HepG2 (cell line): ENCODE data around the gene ZNF541. TPM values are rescaled to one million over a fixed set of nuclear protein-coding genes. Genes with fewer than 3 reads are reported as not detected.

Experiments
- ATAC-seq: fragments of 200-7000 bp; cut with Tn5 transposase; 3 replicates; pipeline ENCODE4 v1.9.1; 2020; ENCODE audit warnings: mild to moderate bottlenecking, moderate library complexity
- BruUV-seq: library from RNA; stranded (reverse); fragments of 400-500 nt; replicated peaks from 2 replicates; lab custom pipeline; 2021; lab: Mats Ljungman, UMichigan
- CTCF ChIA-PET: fragments of 300-600 bp; formaldehyde crosslinking; extraction: SDS; loops from one replicate; lab custom pipeline; 2021; ENCODE audit warnings: low total read pairs, inconsistent platforms, low intra/inter-chr PET ratio; lab: Yijun Ruan, JAX
- POLR2A ChIA-PET: fragments of 350-600 bp; sonication (Branson Sonifier 250); formaldehyde crosslinking; loops from one replicate; lab custom pipeline; 2020; ENCODE audit warnings: antibody characterized with exemption, inconsistent platforms; lab: Yijun Ruan, JAX
- DNase-seq: peaks from one replicate; pipeline ENCODE4 v3.0.0-alpha.2; 2015; ENCODE audit warnings: low spot score
- FAIRE-seq: peaks from 3 replicates; lab custom pipeline; 2011; peaks lifted over from hg19 to GRCh38; lab: Jason Lieb, UNC
- H2AFZ ChIP-seq: one replicate; pipeline ENCODE4 v1.6.1; 2011; ENCODE audit warnings: low read length, inconsistent platforms
- H3K27ac ChIP-seq: fragments of 300-600 bp; 3 replicates; pipeline ENCODE4 v1.8.0; 2011; ENCODE audit warnings: mixed run types, mild to moderate bottlenecking, mixed read lengths, low read length, inconsistent platforms; ENCODE audit not compliant: insufficient read depth; ENCODE audit errors: extremely low read length
- H3K27me3 ChIP-seq, 2 experiments: fragments of 200-600 bp in 1 of 2; 2 replicates in 1 of 2; 3 replicates in 1 of 2; pipeline versions ENCODE4 v1.6.0 to v1.8.0; 2011; ENCODE audit warnings: low read length in 2 of 2, mild to moderate bottlenecking in 2 of 2, moderate library complexity in 2 of 2, inconsistent platforms in 1 of 2; ENCODE audit not compliant: insufficient read depth in 2 of 2, control insufficient read depth in 1 of 2
- H3K36me3 ChIP-seq, 2 experiments: fragments of 200-600 bp in 1 of 2; replicated peaks in 1 of 2; 2 replicates in 1 of 2; 3 replicates in 1 of 2; pipeline versions ENCODE4 v1.5.1 to v1.8.0; 2011; ENCODE audit warnings: low read length in 2 of 2, inconsistent platforms in 1 of 2; ENCODE audit not compliant: insufficient read depth in 2 of 2, control insufficient read depth in 1 of 2
- H3K4me1 ChIP-seq: 2 replicates; pipeline ENCODE4 v1.5.1; 2012; ENCODE audit warnings: low read length, inconsistent platforms; ENCODE audit not compliant: insufficient read depth
- H3K4me2 ChIP-seq: 2 replicates; pipeline ENCODE4 v1.6.0; 2011; ENCODE audit warnings: low read depth, low read length, inconsistent platforms
- H3K4me3 ChIP-seq, 3 experiments: fragments of 200-600 bp in 1 of 3; sonication (generic), shearing (Covaris generic) in 1 of 3; replicated peaks in 1 of 3; 2 replicates each; pipeline ENCODE4 v1.5.1; 2011 to 2016; ENCODE audit warnings: low read length in 3 of 3, inconsistent platforms in 2 of 3, low read depth in 2 of 3, mild to moderate bottlenecking in 2 of 3, control low read depth in 1 of 3, mixed read lengths in 1 of 3; ENCODE audit not compliant: insufficient read depth in 1 of 3
- H3K79me2 ChIP-seq: one replicate; pipeline ENCODE4 v1.6.1; 2011; ENCODE audit warnings: low read length, inconsistent platforms; ENCODE audit not compliant: insufficient read depth
- H3K9ac ChIP-seq: 2 replicates; pipeline ENCODE4 v1.6.0; 2011; ENCODE audit warnings: mild to moderate bottlenecking, low read depth, low read length, inconsistent platforms; ENCODE audit not compliant: insufficient read depth
- H3K9me3 ChIP-seq: 2 replicates; pipeline ENCODE4 v1.5.1; 2012; ENCODE audit warnings: mild to moderate bottlenecking, low read length
- H4K20me1 ChIP-seq: 2 replicates; pipeline ENCODE4 v1.6.0; 2011; ENCODE audit warnings: inconsistent platforms, mild to moderate bottlenecking, low read length, moderate library complexity; ENCODE audit not compliant: insufficient read depth
- PCBP2 ChIP-seq: fragments of 200-400 bp; formaldehyde crosslinking; optimal IDR thresholded peaks from 2 replicates; pipeline ENCODE3; 2018; ENCODE audit warnings: low read length, low read depth; ENCODE audit not compliant: poor library complexity, severe bottlenecking
- RBM39 ChIP-seq: fragments of 200-400 bp; formaldehyde crosslinking; IDR thresholded peaks from one replicate; pipeline ENCODE4 v1.6.1; 2018; ENCODE audit warnings: antibody characterized with exemption, mild to moderate bottlenecking, low read depth, low read length; ENCODE audit not compliant: poor library complexity, severe bottlenecking
- YY1 ChIP-seq: IDR thresholded peaks from 2 replicates; pipeline ENCODE4 v1.6.1; 2011; ENCODE audit warnings: low read length, low read depth, moderate library complexity, mild to moderate bottlenecking; ENCODE audit not compliant: insufficient read depth, insufficient replicate concordance
- ZNF331 ChIP-seq: sonication (generic); formaldehyde crosslinking; IDR thresholded peaks from 2 replicates; pipeline ENCODE4 v1.4.0; 2020; ENCODE audit warnings: missing genetic modification reagents
- WGBS: methylation state at CpG from one replicate; pipeline ENCODE4 v1.1.6; 2017; ENCODE audit warnings: low lambda C conversion rate; 5-methylcytosine and 5-hydroxymethylcytosine counted together
- in situ Hi-C: cut with HindIII; loops from 2 replicates; pipeline ENCODE4 v1.10.0; 2017; ENCODE audit warnings: low pct_unique_long_range_greater_than_20kb; ENCODE audit not compliant: extremely low pct_ligation_motif_present
- intact Hi-C: fragments of 100-400 bp; cut with micrococcal nuclease; formaldehyde crosslinking; loops from one replicate; pipeline ENCODE4 v1.10.0; 2022; ENCODE audit not compliant: unreplicated experiment
- polyA plus RNA-seq, 8 experiments: library from polyadenylated mRNA; depleted of rRNA in 3 of 8; stranded (reverse) in 7 of 8; unstranded in 1 of 8; fragments of >200 nt; fragmentation: Illumina TruSeq in 4 of 8; extraction: Trizol in 4 of 8; gene quantifications; 2 replicates each; pipeline versions ENCODE4 v1.2.1 to v1.2.3, GENCODE V29; 2011 to 2016; ENCODE audit warnings: low read depth in 4 of 8, missing spikeins in 1 of 8, mixed read lengths in 1 of 8; ENCODE audit not compliant: insufficient read depth in 1 of 8
- total RNA-seq, 5 experiments: library from RNA; depleted of rRNA; stranded (reverse); fragments of >200 nt; fragmentation: Illumina TruSeq; extraction: Trizol; gene quantifications; 2 replicates each; pipeline ENCODE4 v1.2.3, GENCODE V29; 2016; ENCODE audit warnings: low read depth in 1 of 5
- TF ChIP-seq, protein P1 (sequence below): sonication (generic); formaldehyde crosslinking; IDR thresholded peaks from 2 replicates; pipeline ENCODE4 v1.4.0; 2020; ENCODE audit warnings: low read depth, mild to moderate bottlenecking, missing genetic modification reagents
- TF ChIP-seq, protein P2 (sequence below): sonication (generic); formaldehyde crosslinking; IDR thresholded peaks from 2 replicates; pipeline ENCODE4 v1.4.0; 2020; ENCODE audit warnings: missing genetic modification reagents
- TF ChIP-seq, protein P3 (sequence below): sonication (generic); formaldehyde crosslinking; IDR thresholded peaks from 2 replicates; pipeline ENCODE4 v1.8.0; 2022; ENCODE audit warnings: low read depth, missing genetic modification reagents
- TF ChIP-seq, protein P4 (sequence below), 2 experiments: sonication (generic) in 1 of 2; formaldehyde crosslinking in 1 of 2; IDR thresholded peaks; 2 replicates each; pipeline versions ENCODE4 v1.4.0 to v1.6.1; 2016 to 2020; ENCODE audit warnings: borderline replicate concordance in 1 of 2, low read depth in 1 of 2, mild to moderate bottlenecking in 1 of 2, missing genetic modification reagents in 1 of 2
- TF ChIP-seq, protein P5 (sequence below): IDR thresholded peaks from 2 replicates; pipeline ENCODE4 v1.6.1; 2012; ENCODE audit warnings: inconsistent platforms
- TF ChIP-seq, protein P6 (sequence below): sonication (generic); formaldehyde crosslinking; IDR thresholded peaks from 2 replicates; pipeline ENCODE4 v1.4.0; 2020; ENCODE audit warnings: missing genetic modification reagents
- TF ChIP-seq, protein P7 (sequence below): sonication (generic); formaldehyde crosslinking; IDR thresholded peaks from 2 replicates; pipeline ENCODE4 v1.4.0; 2020; ENCODE audit warnings: mild to moderate bottlenecking, missing genetic modification reagents

ZNF541 gene
- total and polyA plus RNA-seq, 2 of the 13 experiments (the other 11 are each of a cell fraction or from before 2014, with no cell fraction given) = 0.03 to 0.04 TPM

DNA sequence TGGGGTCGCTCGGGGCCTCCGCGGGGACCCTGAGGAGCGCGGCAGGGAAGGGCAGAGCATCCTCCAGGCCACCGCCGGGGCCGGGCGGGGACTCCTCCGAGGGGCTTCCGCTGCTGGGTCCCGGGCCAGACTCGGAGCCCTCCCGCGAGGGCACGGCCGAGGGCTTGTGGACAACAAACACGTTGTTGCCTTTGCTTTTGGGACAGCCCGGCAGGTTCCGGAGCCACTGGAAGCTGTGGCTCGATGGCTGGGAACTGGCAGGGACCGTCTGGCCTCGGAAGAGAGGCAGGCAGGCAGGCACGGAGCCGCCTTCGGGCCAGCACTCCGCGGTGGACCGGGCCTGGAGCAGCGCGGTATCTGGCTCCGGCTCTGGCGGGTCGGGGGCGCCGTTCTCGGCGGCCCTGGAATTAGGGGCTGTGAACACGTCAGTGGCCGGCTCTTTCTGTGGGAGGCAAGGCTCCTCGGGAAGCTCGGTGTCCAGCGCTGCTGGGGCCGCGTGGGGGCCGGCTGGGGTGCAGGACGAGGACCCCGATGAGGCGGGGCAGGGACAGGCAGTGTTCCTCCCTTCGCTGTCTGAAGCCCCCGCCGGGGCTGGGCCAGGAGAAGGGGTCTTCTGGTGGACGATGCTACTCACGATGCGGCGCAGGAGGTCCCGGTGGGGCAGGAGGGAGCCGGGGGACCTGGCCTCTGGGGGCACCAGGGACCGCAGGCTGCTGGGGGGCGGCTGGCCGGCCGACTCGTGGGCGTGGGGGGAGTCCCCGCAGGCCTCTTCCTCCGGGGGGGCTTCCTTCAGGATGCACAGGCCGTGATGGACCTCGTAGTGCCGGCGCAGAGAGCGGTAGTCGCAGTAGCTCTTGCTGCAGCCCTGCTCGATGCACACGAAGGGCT, 27.6 kb downstream of the ZNF541 start:
- intact Hi-C loops (no loop called here), in situ Hi-C loops (no loop called here)
- ATAC-seq = peak; percentile 55; the same call in 2 of the 3 replicates
- Histone ChIP-seq H3K4me3 (no peak overlapping the region; a peak in 1 of 6 replicates), H4K20me1 (no peaks in the 10 kb centered on the region), H3K36me3 (no peaks in the 10 kb centered on the region), H3K79me2 (no peaks in the 10 kb centered on the region), H3K27me3 (peaks cover 2 to 15% of the 10 kb centered on the region in 2 experiments; a peak in 2 of 5 replicates), H2AFZ (no peak overlapping the region), H3K4me2 (no peak overlapping the region; the same call in 1 of the 2 replicates), H3K27ac (no peak overlapping the region), H3K4me1 (peaks cover 8% of the 10 kb centered on the region), H3K9me3 (no peaks in the 10 kb centered on the region), H3K9ac (no peak overlapping the region)
- no TSS peak for BruUV-seq
- FAIRE-seq = no peak
- CTCF ChIA-PET = no interaction called here
- POLR2A ChIA-PET = no interaction called here
- no peak for DNase-seq
- 63% methylated on average over 9 of the region's 75 CpGs for WGBS
- TF ChIP-seq, protein P1, sequence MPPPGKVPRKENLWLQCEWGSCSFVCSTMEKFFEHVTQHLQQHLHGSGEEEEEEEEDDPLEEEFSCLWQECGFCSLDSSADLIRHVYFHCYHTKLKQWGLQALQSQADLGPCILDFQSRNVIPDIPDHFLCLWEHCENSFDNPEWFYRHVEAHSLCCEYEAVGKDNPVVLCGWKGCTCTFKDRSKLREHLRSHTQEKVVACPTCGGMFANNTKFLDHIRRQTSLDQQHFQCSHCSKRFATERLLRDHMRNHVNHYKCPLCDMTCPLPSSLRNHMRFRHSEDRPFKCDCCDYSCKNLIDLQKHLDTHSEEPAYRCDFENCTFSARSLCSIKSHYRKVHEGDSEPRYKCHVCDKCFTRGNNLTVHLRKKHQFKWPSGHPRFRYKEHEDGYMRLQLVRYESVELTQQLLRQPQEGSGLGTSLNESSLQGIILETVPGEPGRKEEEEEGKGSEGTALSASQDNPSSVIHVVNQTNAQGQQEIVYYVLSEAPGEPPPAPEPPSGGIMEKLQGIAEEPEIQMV (CRISPR knock-in tag) = no peak
- TF ChIP-seq YY1 (no peak), ZNF331 (CRISPR knock-in tag) (no peak), RBM39 (no peak), PCBP2 (no peak)
- TF ChIP-seq, protein P2, sequence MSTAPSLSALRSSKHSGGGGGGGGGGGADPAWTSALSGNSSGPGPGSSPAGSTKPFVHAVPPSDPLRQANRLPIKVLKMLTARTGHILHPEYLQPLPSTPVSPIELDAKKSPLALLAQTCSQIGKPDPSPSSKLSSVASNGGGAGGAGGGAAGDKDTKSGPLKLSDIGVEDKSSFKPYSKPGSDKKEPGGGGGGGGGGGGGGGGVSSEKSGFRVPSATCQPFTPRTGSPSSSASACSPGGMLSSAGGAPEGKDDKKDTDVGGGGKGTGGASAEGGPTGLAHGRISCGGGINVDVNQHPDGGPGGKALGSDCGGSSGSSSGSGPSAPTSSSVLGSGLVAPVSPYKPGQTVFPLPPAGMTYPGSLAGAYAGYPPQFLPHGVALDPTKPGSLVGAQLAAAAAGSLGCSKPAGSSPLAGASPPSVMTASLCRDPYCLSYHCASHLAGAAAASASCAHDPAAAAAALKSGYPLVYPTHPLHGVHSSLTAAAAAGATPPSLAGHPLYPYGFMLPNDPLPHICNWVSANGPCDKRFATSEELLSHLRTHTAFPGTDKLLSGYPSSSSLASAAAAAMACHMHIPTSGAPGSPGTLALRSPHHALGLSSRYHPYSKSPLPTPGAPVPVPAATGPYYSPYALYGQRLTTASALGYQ (CRISPR knock-in tag) = no peak
- TF ChIP-seq, protein P3, sequence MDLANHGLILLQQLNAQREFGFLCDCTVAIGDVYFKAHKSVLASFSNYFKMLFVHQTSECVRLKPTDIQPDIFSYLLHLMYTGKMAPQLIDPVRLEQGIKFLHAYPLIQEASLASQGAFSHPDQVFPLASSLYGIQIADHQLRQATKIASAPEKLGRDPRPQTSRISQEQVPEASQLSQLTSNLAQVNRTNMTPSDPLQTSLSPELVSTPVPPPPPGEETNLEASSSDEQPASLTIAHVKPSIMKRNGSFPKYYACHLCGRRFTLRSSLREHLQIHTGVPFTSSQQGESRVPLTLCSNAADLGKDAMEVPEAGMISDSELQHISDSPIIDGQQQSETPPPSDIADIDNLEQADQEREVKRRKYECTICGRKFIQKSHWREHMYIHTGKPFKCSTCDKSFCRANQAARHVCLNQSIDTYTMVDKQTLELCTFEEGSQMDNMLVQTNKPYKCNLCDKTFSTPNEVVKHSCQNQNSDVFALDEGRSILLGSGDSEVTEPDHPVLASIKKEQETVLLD (CRISPR knock-in tag) = no peak
- TF ChIP-seq, protein P4, sequence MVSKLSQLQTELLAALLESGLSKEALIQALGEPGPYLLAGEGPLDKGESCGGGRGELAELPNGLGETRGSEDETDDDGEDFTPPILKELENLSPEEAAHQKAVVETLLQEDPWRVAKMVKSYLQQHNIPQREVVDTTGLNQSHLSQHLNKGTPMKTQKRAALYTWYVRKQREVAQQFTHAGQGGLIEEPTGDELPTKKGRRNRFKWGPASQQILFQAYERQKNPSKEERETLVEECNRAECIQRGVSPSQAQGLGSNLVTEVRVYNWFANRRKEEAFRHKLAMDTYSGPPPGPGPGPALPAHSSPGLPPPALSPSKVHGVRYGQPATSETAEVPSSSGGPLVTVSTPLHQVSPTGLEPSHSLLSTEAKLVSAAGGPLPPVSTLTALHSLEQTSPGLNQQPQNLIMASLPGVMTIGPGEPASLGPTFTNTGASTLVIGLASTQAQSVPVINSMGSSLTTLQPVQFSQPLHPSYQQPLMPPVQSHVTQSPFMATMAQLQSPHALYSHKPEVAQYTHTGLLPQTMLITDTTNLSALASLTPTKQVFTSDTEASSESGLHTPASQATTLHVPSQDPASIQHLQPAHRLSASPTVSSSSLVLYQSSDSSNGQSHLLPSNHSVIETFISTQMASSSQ (IDR thresholded peaks at IDR 0.05; ENCODE audit: low read depth) = no peak
- TF ChIP-seq, protein P4 (CRISPR knock-in tag; IDR thresholded peaks at IDR 0.05; ENCODE audit: borderline replicate concordance) = no peak
- TF ChIP-seq, protein P5, sequence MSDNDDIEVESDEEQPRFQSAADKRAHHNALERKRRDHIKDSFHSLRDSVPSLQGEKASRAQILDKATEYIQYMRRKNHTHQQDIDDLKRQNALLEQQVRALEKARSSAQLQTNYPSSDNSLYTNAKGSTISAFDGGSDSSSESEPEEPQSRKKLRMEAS = no peak
- TF ChIP-seq, protein P6, sequence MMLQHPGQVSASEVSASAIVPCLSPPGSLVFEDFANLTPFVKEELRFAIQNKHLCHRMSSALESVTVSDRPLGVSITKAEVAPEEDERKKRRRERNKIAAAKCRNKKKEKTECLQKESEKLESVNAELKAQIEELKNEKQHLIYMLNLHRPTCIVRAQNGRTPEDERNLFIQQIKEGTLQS (CRISPR knock-in tag) = no peak
- TF ChIP-seq, protein P7, sequence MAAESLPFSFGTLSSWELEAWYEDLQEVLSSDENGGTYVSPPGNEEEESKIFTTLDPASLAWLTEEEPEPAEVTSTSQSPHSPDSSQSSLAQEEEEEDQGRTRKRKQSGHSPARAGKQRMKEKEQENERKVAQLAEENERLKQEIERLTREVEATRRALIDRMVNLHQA (CRISPR knock-in tag) = no peak
